Epithelial cell of esophagus (primary cell): ENCODE measurements around the gene NUP62.

Experiments used
- DNase-seq: peaks from one replicate; pipeline ENCODE4 v3.0.0; 2010; ENCODE audit warnings: low read depth
- H3K4me3 ChIP-seq: 2 replicates; pipeline ENCODE4 v1.5.1; 2011; ENCODE audit warnings: mild to moderate bottlenecking, low read length, control low read depth
- TF ChIP-seq, protein P1 (sequence below): IDR thresholded peaks from 2 replicates; pipeline ENCODE4 v1.5.1; 2011; ENCODE audit warnings: low read depth, mild to moderate bottlenecking, low read length, control low read depth, inconsistent platforms; ENCODE audit not compliant: insufficient read depth; ENCODE audit errors: missing control alignments

NUP62 gene

DNA sequence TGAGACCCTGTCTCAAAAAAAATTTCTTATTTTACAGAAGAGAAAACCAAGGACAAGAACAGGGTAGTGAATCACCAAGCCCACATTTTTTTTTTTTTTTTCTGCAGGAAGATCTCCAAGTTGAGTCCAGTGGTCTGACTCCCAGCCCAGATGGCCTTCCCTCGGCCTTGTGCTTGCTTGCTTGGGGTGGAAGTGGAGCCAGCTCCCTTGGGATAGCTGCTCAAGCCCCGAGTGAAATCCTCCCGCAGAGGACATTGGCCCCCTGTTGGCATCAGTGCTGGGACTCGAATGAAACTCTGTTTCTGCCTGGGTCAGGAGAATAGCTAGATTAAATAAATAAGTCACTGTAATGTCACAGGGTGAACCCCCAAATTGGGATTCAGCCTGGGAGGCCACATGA, 9.4 kb upstream of the NUP62 start:
- TF ChIP-seq, protein P1, sequence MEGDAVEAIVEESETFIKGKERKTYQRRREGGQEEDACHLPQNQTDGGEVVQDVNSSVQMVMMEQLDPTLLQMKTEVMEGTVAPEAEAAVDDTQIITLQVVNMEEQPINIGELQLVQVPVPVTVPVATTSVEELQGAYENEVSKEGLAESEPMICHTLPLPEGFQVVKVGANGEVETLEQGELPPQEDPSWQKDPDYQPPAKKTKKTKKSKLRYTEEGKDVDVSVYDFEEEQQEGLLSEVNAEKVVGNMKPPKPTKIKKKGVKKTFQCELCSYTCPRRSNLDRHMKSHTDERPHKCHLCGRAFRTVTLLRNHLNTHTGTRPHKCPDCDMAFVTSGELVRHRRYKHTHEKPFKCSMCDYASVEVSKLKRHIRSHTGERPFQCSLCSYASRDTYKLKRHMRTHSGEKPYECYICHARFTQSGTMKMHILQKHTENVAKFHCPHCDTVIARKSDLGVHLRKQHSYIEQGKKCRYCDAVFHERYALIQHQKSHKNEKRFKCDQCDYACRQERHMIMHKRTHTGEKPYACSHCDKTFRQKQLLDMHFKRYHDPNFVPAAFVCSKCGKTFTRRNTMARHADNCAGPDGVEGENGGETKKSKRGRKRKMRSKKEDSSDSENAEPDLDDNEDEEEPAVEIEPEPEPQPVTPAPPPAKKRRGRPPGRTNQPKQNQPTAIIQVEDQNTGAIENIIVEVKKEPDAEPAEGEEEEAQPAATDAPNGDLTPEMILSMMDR, result no peak
- DNase-seq, result no peak
- H3K4me3 ChIP-seq, result no peak overlapping the region

DNA sequence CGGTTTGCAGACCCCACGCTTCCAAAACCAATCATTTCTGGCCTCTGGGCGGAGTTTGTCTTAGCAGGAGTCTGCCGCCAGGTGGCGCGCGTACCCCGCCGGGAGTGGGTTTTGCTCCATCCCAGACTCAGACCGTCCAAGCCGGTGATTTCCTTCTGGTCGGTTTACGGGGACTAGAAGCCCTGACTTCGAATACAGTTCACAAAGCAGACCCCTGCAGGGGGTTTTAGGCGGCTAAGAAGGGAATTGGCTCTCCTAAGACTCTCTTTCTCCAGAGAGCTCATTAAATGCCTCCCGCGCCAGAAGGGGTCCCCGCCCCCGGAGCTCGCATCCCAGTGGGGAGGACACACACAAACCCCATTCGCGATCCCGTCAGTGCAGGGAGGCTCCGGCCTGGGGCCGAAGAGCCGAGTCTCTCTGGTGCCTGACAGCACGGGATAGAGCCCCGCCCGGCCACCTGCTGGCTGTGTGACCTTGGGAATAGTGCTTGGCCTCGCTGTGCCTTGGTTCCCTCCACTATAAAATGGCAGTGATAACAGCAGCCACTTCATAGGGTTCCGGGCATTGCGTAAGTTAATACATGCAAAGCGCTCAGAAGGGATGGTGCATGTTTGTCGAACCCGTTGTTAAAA, 8.6 kb upstream of the NUP62 start:
- no peak overlapping the region for H3K4me3 ChIP-seq
- TF ChIP-seq, protein P1, result peak; percentile 97
- DNase-seq, result peak; percentile 64

DNA sequence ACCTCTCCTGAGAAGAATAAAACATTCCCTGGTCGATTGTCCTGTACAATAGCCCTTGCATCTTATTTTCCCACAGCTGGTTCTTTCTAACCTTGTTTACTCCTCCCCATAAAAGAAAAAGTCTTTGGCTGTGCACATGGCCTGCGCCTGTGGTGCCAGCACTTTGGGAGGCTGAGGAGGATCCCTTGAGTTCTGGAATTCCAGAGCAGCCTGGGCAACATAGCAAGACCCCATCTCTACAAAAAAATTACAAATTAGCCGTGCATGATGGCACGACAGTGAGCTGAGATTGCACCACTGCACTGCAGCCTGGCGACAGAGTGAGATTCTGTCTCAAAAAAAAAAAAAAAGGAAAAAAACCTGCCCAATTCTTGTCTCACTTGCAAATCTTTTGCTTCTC, 7.2 kb upstream of the NUP62 start:
- TF ChIP-seq, protein P1, result no peak
- DNase-seq, result no peak
- H3K4me3 ChIP-seq, result no peak overlapping the region

DNA sequence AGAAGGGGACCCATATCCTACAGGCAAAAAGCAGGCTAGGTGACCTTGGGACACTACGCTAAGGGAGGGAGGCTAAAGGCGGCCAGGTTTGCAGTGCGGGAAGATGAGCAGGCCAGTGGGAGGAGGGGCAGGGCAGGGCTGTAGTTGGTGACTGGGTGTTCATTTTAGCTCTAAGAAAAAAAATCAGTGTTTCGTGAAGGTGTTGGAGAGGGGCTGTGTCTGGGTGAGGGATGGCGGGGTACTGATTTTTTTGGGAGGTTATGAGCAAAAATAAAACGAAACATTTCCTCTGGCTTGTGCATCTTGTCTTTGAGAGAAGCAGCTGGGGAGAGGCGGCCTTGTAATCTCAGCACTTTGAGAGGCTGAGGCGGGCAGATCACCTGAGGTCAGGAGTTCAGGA, 4.3 kb upstream of the NUP62 start:
- no peak overlapping the region for H3K4me3 ChIP-seq
- DNase-seq, result no peak
- TF ChIP-seq, protein P1, result no peak

DNA sequence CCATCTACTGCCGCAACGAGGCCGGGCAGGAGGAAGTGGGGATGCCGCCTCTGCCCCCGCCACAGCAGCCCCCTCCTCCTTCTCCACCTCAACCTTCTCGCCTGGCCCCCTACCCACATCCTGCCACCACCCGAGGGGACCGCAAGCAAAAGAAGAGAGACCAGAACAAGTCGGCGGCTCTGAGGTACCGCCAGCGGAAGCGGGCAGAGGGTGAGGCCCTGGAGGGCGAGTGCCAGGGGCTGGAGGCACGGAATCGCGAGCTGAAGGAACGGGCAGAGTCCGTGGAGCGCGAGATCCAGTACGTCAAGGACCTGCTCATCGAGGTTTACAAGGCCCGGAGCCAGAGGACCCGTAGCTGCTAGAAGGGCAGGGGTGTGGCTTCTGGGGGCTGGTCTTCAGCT, 3.4 kb upstream of the NUP62 start:
- TF ChIP-seq, protein P1, result no peak
- DNase-seq, result no peak
- no peak overlapping the region for H3K4me3 ChIP-seq

DNA sequence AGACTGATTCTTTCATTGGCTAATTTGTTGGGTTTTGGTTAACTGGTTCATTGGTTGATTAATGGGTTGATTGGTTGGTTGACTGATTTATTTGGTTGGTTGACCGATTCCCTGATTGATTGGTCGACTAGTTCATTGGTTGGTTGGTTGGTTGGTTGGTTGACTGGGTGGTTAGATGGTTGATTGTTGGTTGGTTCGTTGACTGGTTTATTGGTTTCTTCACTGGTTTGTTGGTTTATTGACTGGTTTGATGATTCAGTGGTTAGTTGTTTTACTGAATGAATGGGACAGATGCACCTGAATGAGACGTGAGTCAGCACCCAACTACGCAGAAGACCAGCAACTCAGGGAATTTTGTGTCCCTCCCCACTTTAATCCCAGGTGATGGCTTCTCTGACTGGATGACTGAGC, 2.7 kb upstream of the NUP62 start:
- TF ChIP-seq, protein P1, result no peak
- no peak overlapping the region for H3K4me3 ChIP-seq
- peak; percentile 93 for DNase-seq
